ENCODE measurements around the gene RIPPLY3. TPM values are rescaled to one million over a fixed set of nuclear protein-coding genes. Genes with fewer than 3 reads are reported as not detected.

Gene RIPPLY3
- total and polyA plus RNA-seq, 2 of the 13 experiments (the other 11 are each of a cell fraction or from before 2014, with no cell fraction given): 0.09 to 2.9 TPM

GRCh38 chr21:36966066-36966820 is 40.3 kb upstream of the RIPPLY3 start, which contains the start of gene HLCS (continued):
- TF ChIP-seq TOPORS (CRISPR knock-in tag; IDR thresholded peaks at IDR 0.05) (peak; percentile 74; the same call in 1 of the 2 replicates), ZNF75D (CRISPR knock-in tag; IDR thresholded peaks at IDR 0.05; ENCODE audit: borderline replicate concordance) (no peak), ZNF660 (CRISPR knock-in tag; IDR thresholded peaks at IDR 0.05; ENCODE audit: borderline replicate concordance, low read depth) (no peak), POLR2A (IDR thresholded peaks at IDR 0.05; ENCODE audit: insufficient read depth in 1 of 2, low read depth in 2 of 2, low read length in 2 of 2) (peak; percentile 32 to 62; a peak in 3 of 4 replicates), HCFC1 (IDR thresholded peaks at IDR 0.05; ENCODE audit: low read depth, low read length) (no peak), ZNF224 (CRISPR knock-in tag; IDR thresholded peaks at IDR 0.05) (no peak), GMEB2 (CRISPR knock-in tag; IDR thresholded peaks at IDR 0.05; ENCODE audit: low read depth) (no peak), GPN1 (CRISPR knock-in tag; IDR thresholded peaks at IDR 0.05; ENCODE audit: borderline replicate concordance) (no peak), HNF4A (CRISPR knock-in tag; IDR thresholded peaks at IDR 0.05) (no peak), ZNF44 (CRISPR knock-in tag; IDR thresholded peaks at IDR 0.05) (no peak), KDM4B (CRISPR knock-in tag; IDR thresholded peaks at IDR 0.05) (no peak), MIER3 (CRISPR knock-in tag; IDR thresholded peaks at IDR 0.05; ENCODE audit: borderline replicate concordance) (no peak), GATA4 (IDR thresholded peaks at IDR 0.05; ENCODE audit: borderline replicate concordance, low read depth) (no peak), ZNF878 (CRISPR knock-in tag; IDR thresholded peaks at IDR 0.05) (no peak), TAF1 (CRISPR knock-in tag; IDR thresholded peaks at IDR 0.05) (peak; percentile 60), NFE2L1 (CRISPR knock-in tag; IDR thresholded peaks at IDR 0.05; ENCODE audit: borderline replicate concordance) (no peak), RELA (CRISPR knock-in tag; IDR thresholded peaks at IDR 0.05) (no peak), ZNF703 (CRISPR knock-in tag; IDR thresholded peaks at IDR 0.05; ENCODE audit: borderline replicate concordance) (no peak), IRX3 (CRISPR knock-in tag; IDR thresholded peaks at IDR 0.05; ENCODE audit: borderline replicate concordance, low read depth) (0 out of 2 replicates have a peak, but pooled peaks have one; percentile 59), ZZZ3 (CRISPR knock-in tag; IDR thresholded peaks at IDR 0.05; ENCODE audit: borderline replicate concordance) (no peak), ONECUT2 (CRISPR knock-in tag; IDR thresholded peaks at IDR 0.05) (no peak), FOSL1 (CRISPR knock-in tag; IDR thresholded peaks at IDR 0.05; ENCODE audit: borderline replicate concordance) (no peak), SPEN (CRISPR knock-in tag; IDR thresholded peaks at IDR 0.05; ENCODE audit: low read depth) (peak; percentile 49; the same call in 1 of the 2 replicates), NKX3-1 (CRISPR knock-in tag; IDR thresholded peaks at IDR 0.05) (no peak), ARNT2 (CRISPR knock-in tag; IDR thresholded peaks at IDR 0.05; ENCODE audit: low read depth) (peak; percentile 36; the same call in 1 of the 2 replicates), ZNF414 (CRISPR knock-in tag; IDR thresholded peaks at IDR 0.05) (no peak)
- TF ChIP-seq, protein P1, sequence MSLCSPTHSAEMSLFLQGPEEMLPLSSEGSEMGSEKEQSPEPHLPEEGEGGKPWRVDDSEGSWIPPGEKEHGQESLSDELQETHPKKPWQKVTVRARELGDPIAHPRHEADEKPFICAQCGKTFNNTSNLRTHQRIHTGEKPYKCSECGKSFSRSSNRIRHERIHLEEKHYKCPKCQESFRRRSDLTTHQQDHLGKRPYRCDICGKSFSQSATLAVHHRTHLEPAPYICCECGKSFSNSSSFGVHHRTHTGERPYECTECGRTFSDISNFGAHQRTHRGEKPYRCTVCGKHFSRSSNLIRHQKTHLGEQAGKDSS (CRISPR knock-in tag; IDR thresholded peaks at IDR 0.05; ENCODE audit: borderline replicate concordance, low read depth): no peak
- TF ChIP-seq, protein P2, sequence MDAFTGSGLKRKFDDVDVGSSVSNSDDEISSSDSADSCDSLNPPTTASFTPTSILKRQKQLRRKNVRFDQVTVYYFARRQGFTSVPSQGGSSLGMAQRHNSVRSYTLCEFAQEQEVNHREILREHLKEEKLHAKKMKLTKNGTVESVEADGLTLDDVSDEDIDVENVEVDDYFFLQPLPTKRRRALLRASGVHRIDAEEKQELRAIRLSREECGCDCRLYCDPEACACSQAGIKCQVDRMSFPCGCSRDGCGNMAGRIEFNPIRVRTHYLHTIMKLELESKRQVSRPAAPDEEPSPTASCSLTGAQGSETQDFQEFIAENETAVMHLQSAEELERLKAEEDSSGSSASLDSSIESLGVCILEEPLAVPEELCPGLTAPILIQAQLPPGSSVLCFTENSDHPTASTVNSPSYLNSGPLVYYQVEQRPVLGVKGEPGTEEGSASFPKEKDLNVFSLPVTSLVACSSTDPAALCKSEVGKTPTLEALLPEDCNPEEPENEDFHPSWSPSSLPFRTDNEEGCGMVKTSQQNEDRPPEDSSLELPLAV (CRISPR knock-in tag; conservative IDR thresholded peaks at IDR 0.05; ENCODE audit: low read depth): no peak

All from HepG2 (cell line).